ENCODE data around the gene MAD1L1.
"Not testable (repeated sequence)": the region's sequence is repeated elsewhere in the genome, so short reads cannot be mapped to it uniquely, and the experiment has no call there.

Gene MAD1L1

GRCh38 chr7:2080477-2080876 lies 152.3 kb downstream of the MAD1L1 start:
- no peak for DNase-seq

- no peak for DNase-seq
Measured at GRCh38 chr7:2080060-2080387, 152.7 kb downstream of the MAD1L1 start.

GRCh38 chr7:2079332-2080059 lies 153.2 kb downstream of the MAD1L1 start:
- no peak for DNase-seq

- DNase-seq, result no peak
Measured at GRCh38 chr7:2078899-2079298, 153.8 kb downstream of the MAD1L1 start.

- DNase-seq, result no peak
Measured at GRCh38 chr7:2076649-2077064, 156.1 kb downstream of the MAD1L1 start.

- no peak for DNase-seq
Measured at GRCh38 chr7:2075811-2076210, 156.9 kb downstream of the MAD1L1 start.

GRCh38 chr7:2074691-2075090 lies 158.1 kb downstream of the MAD1L1 start:
- DNase-seq, result no peak

- no peak for DNase-seq
Measured at GRCh38 chr7:2072798-2073197, 159.9 kb downstream of the MAD1L1 start.

GRCh38 chr7:2072042-2072441 lies 160.7 kb downstream of the MAD1L1 start:
- no peak for DNase-seq

- no peak for DNase-seq
Measured at GRCh38 chr7:2071133-2071832, 161.5 kb downstream of the MAD1L1 start.

GRCh38 chr7:2070151-2070763 lies 162.5 kb downstream of the MAD1L1 start:
- no peak for DNase-seq

GRCh38 chr7:2069472-2069860 lies 163.3 kb downstream of the MAD1L1 start:
- no peak for DNase-seq

GRCh38 chr7:2068693-2069471 lies 163.9 kb downstream of the MAD1L1 start:
- no peak for DNase-seq

GRCh38 chr7:2066251-2066919 lies 166.4 kb downstream of the MAD1L1 start:
- DNase-seq, result peak; percentile 7 to 22

GRCh38 chr7:2065528-2065927 lies 167.2 kb downstream of the MAD1L1 start:
- DNase-seq, result no peak

- no peak for DNase-seq
Measured at GRCh38 chr7:2063563-2064260, 169.0 kb downstream of the MAD1L1 start.

- no peak for DNase-seq
Measured at GRCh38 chr7:2062648-2063047, 170.1 kb downstream of the MAD1L1 start.

- DNase-seq, result no peak
Measured at GRCh38 chr7:2060701-2061100, 172.0 kb downstream of the MAD1L1 start.

GRCh38 chr7:2059964-2060700 lies 172.6 kb downstream of the MAD1L1 start:
- no peak for DNase-seq

- not testable (repeated sequence) for DNase-seq
Measured at GRCh38 chr7:2058246-2058645, 174.5 kb downstream of the MAD1L1 start.

GRCh38 chr7:2055956-2056355 lies 176.8 kb downstream of the MAD1L1 start:
- DNase-seq, result no peak
